ENCODE measurements around the gene LONP2. TPM values are rescaled to one million over a fixed set of nuclear protein-coding genes. Genes with fewer than 3 reads are reported as not detected.

LONP2 gene
- total RNA-seq, 1 experiment from 2014 or later, result 82.2 TPM

GRCh38 chr16:48210747-48211146, 33.4 kb upstream of the LONP2 start:
- Histone ChIP-seq H3K4me3 (ENCODE audit: low read length) (no peak overlapping the region), H3K79me2 (ENCODE audit: low read length) (no peaks in the 10 kb centered on the region), H2AFZ (ENCODE audit: low read length) (no peak overlapping the region), H3K27me3 (ENCODE audit: low read length) (no peaks in the 10 kb centered on the region), H3K36me3 (ENCODE audit: insufficient read depth, low read length) (no peaks in the 10 kb centered on the region), H3K27ac (ENCODE audit: low read length) (no peak overlapping the region), H3K9me2 (replicated peaks; ENCODE audit: insufficient read depth, low read length) (no peaks in the 10 kb centered on the region), H3K4me2 (ENCODE audit: low read depth, low read length, poor library complexity, severe bottlenecking) (no peak overlapping the region), H3K9ac (ENCODE audit: low read length) (no peak overlapping the region), H3K9me3 (ENCODE audit: low read length) (no peaks in the 10 kb centered on the region), H4K20me1 (ENCODE audit: insufficient read depth, low read depth, low read length) (no peaks in the 10 kb centered on the region), H3K4me1 (ENCODE audit: low read length) (peaks cover 4% of the 10 kb centered on the region; the same call in 1 of the 2 replicates)
- no peak for DNase-seq

GRCh38 chr16:48212033-48212432, 32.1 kb upstream of the LONP2 start:
- Histone ChIP-seq H3K36me3 (ENCODE audit: insufficient read depth, low read length) (no peaks in the 10 kb centered on the region), H4K20me1 (ENCODE audit: insufficient read depth, low read depth, low read length) (no peaks in the 10 kb centered on the region), H3K9ac (ENCODE audit: low read length) (no peak overlapping the region), H2AFZ (ENCODE audit: low read length) (no peak overlapping the region), H3K4me2 (ENCODE audit: low read depth, low read length, poor library complexity, severe bottlenecking) (no peak overlapping the region), H3K4me3 (ENCODE audit: low read length) (no peak overlapping the region), H3K27me3 (ENCODE audit: low read length) (no peaks in the 10 kb centered on the region), H3K27ac (ENCODE audit: low read length) (no peak overlapping the region), H3K9me3 (ENCODE audit: low read length) (no peaks in the 10 kb centered on the region), H3K4me1 (ENCODE audit: low read length) (no peaks in the 10 kb centered on the region), H3K9me2 (replicated peaks; ENCODE audit: insufficient read depth, low read length) (no peaks in the 10 kb centered on the region), H3K79me2 (ENCODE audit: low read length) (no peaks in the 10 kb centered on the region)
- DNase-seq, result no peak

- Histone ChIP-seq H2AFZ (ENCODE audit: low read length) (no peak overlapping the region), H3K27ac (ENCODE audit: low read length) (no peak overlapping the region), H3K9me3 (ENCODE audit: low read length) (no peaks in the 10 kb centered on the region), H3K27me3 (ENCODE audit: low read length) (no peaks in the 10 kb centered on the region), H4K20me1 (ENCODE audit: insufficient read depth, low read depth, low read length) (no peaks in the 10 kb centered on the region), H3K9ac (ENCODE audit: low read length) (no peak overlapping the region), H3K4me1 (ENCODE audit: low read length) (no peaks in the 10 kb centered on the region), H3K79me2 (ENCODE audit: low read length) (no peaks in the 10 kb centered on the region), H3K4me2 (ENCODE audit: low read depth, low read length, poor library complexity, severe bottlenecking) (no peak overlapping the region), H3K9me2 (replicated peaks; ENCODE audit: insufficient read depth, low read length) (no peaks in the 10 kb centered on the region), H3K36me3 (ENCODE audit: insufficient read depth, low read length) (no peaks in the 10 kb centered on the region), H3K4me3 (ENCODE audit: low read length) (no peak overlapping the region)
- peak; percentile 20 for DNase-seq
These were observed 28.4 kb upstream of the LONP2 start for GRCh38 chr16:48215738-48216137.

DNA sequence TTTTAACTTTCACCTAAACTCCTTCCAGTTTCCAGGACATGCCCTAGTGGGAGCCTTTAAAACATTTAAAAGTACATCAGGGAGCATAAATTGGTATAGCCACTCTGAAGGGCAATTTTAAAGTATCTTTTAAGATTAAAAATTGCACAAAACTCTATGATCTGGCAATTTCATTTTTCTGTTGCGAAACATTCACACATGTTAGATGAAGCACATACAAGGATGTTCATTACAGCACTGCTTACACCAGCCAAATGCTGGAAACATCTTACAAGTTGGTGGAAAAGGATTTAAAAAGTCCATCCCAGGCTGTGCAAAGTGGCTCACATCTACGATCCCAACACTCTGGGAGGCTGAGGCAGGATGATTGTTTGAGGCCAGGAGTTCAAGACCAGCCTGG, 26.4 kb upstream of the LONP2 start:
- no peaks in the 10 kb centered on the region for H3K4me1 ChIP-seq (ENCODE audit: low read length)
- DNase-seq, result peak; percentile 25
- H2AFZ ChIP-seq (ENCODE audit: low read length), result no peak overlapping the region

DNA sequence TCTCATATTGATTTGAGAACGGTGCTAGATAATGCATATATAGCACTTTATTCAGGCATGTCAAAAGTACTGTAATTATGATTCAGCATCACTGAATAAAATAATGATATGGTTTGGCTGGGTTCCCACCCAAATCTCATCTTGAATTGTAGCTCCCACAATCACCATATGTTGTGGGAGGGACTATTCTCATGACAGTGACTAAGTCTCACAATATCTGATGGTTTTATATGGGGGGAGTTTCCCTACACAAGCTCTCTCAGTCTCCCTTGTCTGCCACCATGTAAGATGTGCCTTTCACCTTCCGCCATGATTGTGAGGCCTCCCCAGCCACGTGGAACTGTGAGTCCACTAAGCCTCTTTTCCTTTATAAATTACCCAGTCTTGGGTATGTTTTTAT, 25.6 kb upstream of the LONP2 start:
- Histone ChIP-seq H3K9me2 (replicated peaks; ENCODE audit: insufficient read depth, low read length) (no peaks in the 10 kb centered on the region), H3K27me3 (ENCODE audit: low read length) (no peaks in the 10 kb centered on the region), H3K4me3 (ENCODE audit: low read length) (no peak overlapping the region), H3K4me2 (ENCODE audit: low read depth, low read length, poor library complexity, severe bottlenecking) (no peak overlapping the region), H3K9ac (ENCODE audit: low read length) (no peak overlapping the region), H3K79me2 (ENCODE audit: low read length) (no peaks in the 10 kb centered on the region), H2AFZ (ENCODE audit: low read length) (no peak overlapping the region), H3K4me1 (ENCODE audit: low read length) (no peaks in the 10 kb centered on the region), H4K20me1 (ENCODE audit: insufficient read depth, low read depth, low read length) (no peaks in the 10 kb centered on the region), H3K27ac (ENCODE audit: low read length) (no peak overlapping the region), H3K36me3 (ENCODE audit: insufficient read depth, low read length) (no peaks in the 10 kb centered on the region), H3K9me3 (ENCODE audit: low read length) (no peaks in the 10 kb centered on the region)
- DNase-seq, result peak; percentile 4

More for the DNA sequence above, 26.4 kb upstream of the LONP2 start:
- H4K20me1 ChIP-seq (ENCODE audit: insufficient read depth, low read depth, low read length), result no peaks in the 10 kb centered on the region
- H3K27ac ChIP-seq (ENCODE audit: low read length), result no peak overlapping the region
- H3K9me3 ChIP-seq (ENCODE audit: low read length), result no peaks in the 10 kb centered on the region
- no peaks in the 10 kb centered on the region for H3K79me2 ChIP-seq (ENCODE audit: low read length)
- no peak overlapping the region for H3K9ac ChIP-seq (ENCODE audit: low read length)
- no peak overlapping the region for H3K4me2 ChIP-seq (ENCODE audit: low read depth, low read length, poor library complexity, severe bottlenecking)
- H3K4me3 ChIP-seq (ENCODE audit: low read length), result no peak overlapping the region
- no peaks in the 10 kb centered on the region for H3K36me3 ChIP-seq (ENCODE audit: insufficient read depth, low read length)
- no peaks in the 10 kb centered on the region for H3K9me2 ChIP-seq (replicated peaks; ENCODE audit: insufficient read depth, low read length)
- H3K27me3 ChIP-seq (ENCODE audit: low read length), result no peaks in the 10 kb centered on the region

- Histone ChIP-seq H3K27me3 (ENCODE audit: low read length) (no peaks in the 10 kb centered on the region), H3K4me1 (ENCODE audit: low read length) (no peaks in the 10 kb centered on the region), H3K4me2 (ENCODE audit: low read depth, low read length, poor library complexity, severe bottlenecking) (no peak overlapping the region), H3K9me3 (ENCODE audit: low read length) (no peaks in the 10 kb centered on the region), H3K9ac (ENCODE audit: low read length) (no peak overlapping the region), H2AFZ (ENCODE audit: low read length) (no peak overlapping the region), H3K4me3 (ENCODE audit: low read length) (no peak overlapping the region), H3K9me2 (replicated peaks; ENCODE audit: insufficient read depth, low read length) (no peaks in the 10 kb centered on the region), H4K20me1 (ENCODE audit: insufficient read depth, low read depth, low read length) (no peaks in the 10 kb centered on the region), H3K27ac (ENCODE audit: low read length) (no peak overlapping the region), H3K36me3 (ENCODE audit: insufficient read depth, low read length) (no peaks in the 10 kb centered on the region), H3K79me2 (ENCODE audit: low read length) (no peaks in the 10 kb centered on the region)
- no peak for DNase-seq
These were observed 23.2 kb upstream of the LONP2 start for GRCh38 chr16:48220891-48221290.

- Histone ChIP-seq H4K20me1 (ENCODE audit: insufficient read depth, low read depth, low read length) (no peaks in the 10 kb centered on the region), H3K27ac (ENCODE audit: low read length) (no peak overlapping the region), H3K27me3 (ENCODE audit: low read length) (no peaks in the 10 kb centered on the region), H3K79me2 (ENCODE audit: low read length) (no peaks in the 10 kb centered on the region), H3K4me1 (ENCODE audit: low read length) (no peaks in the 10 kb centered on the region), H3K9ac (ENCODE audit: low read length) (no peak overlapping the region), H3K9me2 (replicated peaks; ENCODE audit: insufficient read depth, low read length) (no peaks in the 10 kb centered on the region), H2AFZ (ENCODE audit: low read length) (no peak overlapping the region), H3K9me3 (ENCODE audit: low read length) (no peaks in the 10 kb centered on the region), H3K4me3 (ENCODE audit: low read length) (no peak overlapping the region), H3K4me2 (ENCODE audit: low read depth, low read length, poor library complexity, severe bottlenecking) (no peak overlapping the region), H3K36me3 (ENCODE audit: insufficient read depth, low read length) (no peaks in the 10 kb centered on the region)
- DNase-seq, result peak; percentile 43
These were observed 20.6 kb upstream of the LONP2 start for GRCh38 chr16:48223490-48223889.

DNA sequence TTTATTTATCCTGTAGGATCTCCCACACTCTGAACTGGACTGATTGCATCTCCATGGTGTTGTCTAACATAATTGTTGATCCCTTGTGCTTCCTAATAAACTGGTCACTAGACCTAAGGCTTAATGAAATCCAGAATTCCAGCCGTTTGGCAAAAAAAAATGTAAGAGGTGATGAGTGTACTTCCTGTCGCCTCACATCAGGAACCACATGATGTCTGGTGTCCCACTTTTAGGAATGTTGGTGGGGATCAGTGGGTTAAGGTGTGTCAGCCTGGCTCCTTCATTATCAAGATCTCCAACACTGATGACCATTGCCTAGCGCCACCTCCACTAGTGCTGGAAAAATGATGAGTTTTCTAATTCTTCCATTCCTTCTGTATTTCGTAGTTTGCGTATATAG, 18.6 kb upstream of the LONP2 start:
- H3K4me1 ChIP-seq (ENCODE audit: low read length), result no peaks in the 10 kb centered on the region
- no peaks in the 10 kb centered on the region for H3K9me2 ChIP-seq (replicated peaks; ENCODE audit: insufficient read depth, low read length)
- no peak for DNase-seq
- H3K79me2 ChIP-seq (ENCODE audit: low read length), result no peaks in the 10 kb centered on the region
- H4K20me1 ChIP-seq (ENCODE audit: insufficient read depth, low read depth, low read length), result no peaks in the 10 kb centered on the region
- H3K36me3 ChIP-seq (ENCODE audit: insufficient read depth, low read length), result no peaks in the 10 kb centered on the region
- no peak overlapping the region for H3K9ac ChIP-seq (ENCODE audit: low read length)
- H3K4me3 ChIP-seq (ENCODE audit: low read length), result no peak overlapping the region
- H3K27me3 ChIP-seq (ENCODE audit: low read length), result no peaks in the 10 kb centered on the region
- no peak overlapping the region for H3K4me2 ChIP-seq (ENCODE audit: low read depth, low read length, poor library complexity, severe bottlenecking)
- H2AFZ ChIP-seq (ENCODE audit: low read length), result no peak overlapping the region
- no peak overlapping the region for H3K27ac ChIP-seq (ENCODE audit: low read length)
- H3K9me3 ChIP-seq (ENCODE audit: low read length), result no peaks in the 10 kb centered on the region

All from Karpas-422 (cell line).